Measurements from ENCODE around the gene INTS11.

DNA sequence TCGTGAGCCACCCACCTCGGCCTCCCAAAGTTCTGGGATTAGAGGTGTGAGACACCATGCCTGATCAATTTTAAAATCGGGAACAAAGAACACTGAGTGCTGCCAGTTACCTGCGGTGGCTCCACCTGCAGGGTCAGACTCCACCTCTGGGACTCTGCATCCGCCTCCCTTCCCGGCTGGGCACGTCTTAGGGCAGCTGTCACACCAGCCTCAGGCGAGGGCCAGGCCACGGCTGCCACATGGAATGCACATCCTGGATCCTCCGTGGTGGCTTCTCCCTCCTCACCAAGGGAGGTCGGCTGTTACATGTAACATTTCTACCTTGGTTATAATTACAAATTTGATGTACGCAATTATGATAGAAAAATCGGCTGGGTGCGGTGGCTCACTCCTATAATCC lies 39.8 kb upstream of the INTS11 start:
- TF ChIP-seq, protein P1, sequence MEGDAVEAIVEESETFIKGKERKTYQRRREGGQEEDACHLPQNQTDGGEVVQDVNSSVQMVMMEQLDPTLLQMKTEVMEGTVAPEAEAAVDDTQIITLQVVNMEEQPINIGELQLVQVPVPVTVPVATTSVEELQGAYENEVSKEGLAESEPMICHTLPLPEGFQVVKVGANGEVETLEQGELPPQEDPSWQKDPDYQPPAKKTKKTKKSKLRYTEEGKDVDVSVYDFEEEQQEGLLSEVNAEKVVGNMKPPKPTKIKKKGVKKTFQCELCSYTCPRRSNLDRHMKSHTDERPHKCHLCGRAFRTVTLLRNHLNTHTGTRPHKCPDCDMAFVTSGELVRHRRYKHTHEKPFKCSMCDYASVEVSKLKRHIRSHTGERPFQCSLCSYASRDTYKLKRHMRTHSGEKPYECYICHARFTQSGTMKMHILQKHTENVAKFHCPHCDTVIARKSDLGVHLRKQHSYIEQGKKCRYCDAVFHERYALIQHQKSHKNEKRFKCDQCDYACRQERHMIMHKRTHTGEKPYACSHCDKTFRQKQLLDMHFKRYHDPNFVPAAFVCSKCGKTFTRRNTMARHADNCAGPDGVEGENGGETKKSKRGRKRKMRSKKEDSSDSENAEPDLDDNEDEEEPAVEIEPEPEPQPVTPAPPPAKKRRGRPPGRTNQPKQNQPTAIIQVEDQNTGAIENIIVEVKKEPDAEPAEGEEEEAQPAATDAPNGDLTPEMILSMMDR (IDR thresholded peaks at IDR 0.05; ENCODE audit: control extremely low read depth in 1 of 3, insufficient read depth in 1 of 3, low read depth in 1 of 3, low read length in 3 of 3) = no peak
- TF ChIP-seq HDAC6 (IDR thresholded peaks at IDR 0.05; ENCODE audit: low read depth, low read length) (no peak), RAD21 (IDR thresholded peaks at IDR 0.05 in 1 of 2, conservative IDR thresholded peaks at IDR 0.05 in 1 of 2; ENCODE audit: low read depth in 2 of 2, low read length in 2 of 2) (no peak), CREB1 (IDR thresholded peaks at IDR 0.05) (no peak), SIN3A (conservative IDR thresholded peaks at IDR 0.05 in 1 of 2, IDR thresholded peaks at IDR 0.05 in 1 of 2; ENCODE audit: low read depth in 1 of 2, low read length in 2 of 2) (no peak), ZNF274 (IDR thresholded peaks at IDR 0.05; ENCODE audit: borderline replicate concordance, extremely low read depth, low read length) (no peak), EZH2 (IDR thresholded peaks at IDR 0.05; ENCODE audit: low read depth, low read length, severe bottlenecking) (no peak), SP2 (IDR thresholded peaks at IDR 0.05; ENCODE audit: low read length) (no peak), EP300 (IDR thresholded peaks at IDR 0.05; ENCODE audit: borderline replicate concordance in 1 of 2, low read depth in 2 of 2, low read length in 2 of 2) (no peak), POLR2A (IDR thresholded peaks at IDR 0.05; ENCODE audit: control extremely low read depth in 1 of 2, low read depth in 2 of 2, low read length in 2 of 2) (no peak), POLR2AphosphoS5 (IDR thresholded peaks at IDR 0.05; ENCODE audit: low read depth, low read length) (no peak), BRCA1 (IDR thresholded peaks at IDR 0.05; ENCODE audit: low read depth, low read length) (no peak)
- TF ChIP-seq, protein P2, sequence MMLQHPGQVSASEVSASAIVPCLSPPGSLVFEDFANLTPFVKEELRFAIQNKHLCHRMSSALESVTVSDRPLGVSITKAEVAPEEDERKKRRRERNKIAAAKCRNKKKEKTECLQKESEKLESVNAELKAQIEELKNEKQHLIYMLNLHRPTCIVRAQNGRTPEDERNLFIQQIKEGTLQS (IDR thresholded peaks at IDR 0.05; ENCODE audit: insufficient read depth, low read depth, low read length) = no peak
- TF ChIP-seq, protein P3, sequence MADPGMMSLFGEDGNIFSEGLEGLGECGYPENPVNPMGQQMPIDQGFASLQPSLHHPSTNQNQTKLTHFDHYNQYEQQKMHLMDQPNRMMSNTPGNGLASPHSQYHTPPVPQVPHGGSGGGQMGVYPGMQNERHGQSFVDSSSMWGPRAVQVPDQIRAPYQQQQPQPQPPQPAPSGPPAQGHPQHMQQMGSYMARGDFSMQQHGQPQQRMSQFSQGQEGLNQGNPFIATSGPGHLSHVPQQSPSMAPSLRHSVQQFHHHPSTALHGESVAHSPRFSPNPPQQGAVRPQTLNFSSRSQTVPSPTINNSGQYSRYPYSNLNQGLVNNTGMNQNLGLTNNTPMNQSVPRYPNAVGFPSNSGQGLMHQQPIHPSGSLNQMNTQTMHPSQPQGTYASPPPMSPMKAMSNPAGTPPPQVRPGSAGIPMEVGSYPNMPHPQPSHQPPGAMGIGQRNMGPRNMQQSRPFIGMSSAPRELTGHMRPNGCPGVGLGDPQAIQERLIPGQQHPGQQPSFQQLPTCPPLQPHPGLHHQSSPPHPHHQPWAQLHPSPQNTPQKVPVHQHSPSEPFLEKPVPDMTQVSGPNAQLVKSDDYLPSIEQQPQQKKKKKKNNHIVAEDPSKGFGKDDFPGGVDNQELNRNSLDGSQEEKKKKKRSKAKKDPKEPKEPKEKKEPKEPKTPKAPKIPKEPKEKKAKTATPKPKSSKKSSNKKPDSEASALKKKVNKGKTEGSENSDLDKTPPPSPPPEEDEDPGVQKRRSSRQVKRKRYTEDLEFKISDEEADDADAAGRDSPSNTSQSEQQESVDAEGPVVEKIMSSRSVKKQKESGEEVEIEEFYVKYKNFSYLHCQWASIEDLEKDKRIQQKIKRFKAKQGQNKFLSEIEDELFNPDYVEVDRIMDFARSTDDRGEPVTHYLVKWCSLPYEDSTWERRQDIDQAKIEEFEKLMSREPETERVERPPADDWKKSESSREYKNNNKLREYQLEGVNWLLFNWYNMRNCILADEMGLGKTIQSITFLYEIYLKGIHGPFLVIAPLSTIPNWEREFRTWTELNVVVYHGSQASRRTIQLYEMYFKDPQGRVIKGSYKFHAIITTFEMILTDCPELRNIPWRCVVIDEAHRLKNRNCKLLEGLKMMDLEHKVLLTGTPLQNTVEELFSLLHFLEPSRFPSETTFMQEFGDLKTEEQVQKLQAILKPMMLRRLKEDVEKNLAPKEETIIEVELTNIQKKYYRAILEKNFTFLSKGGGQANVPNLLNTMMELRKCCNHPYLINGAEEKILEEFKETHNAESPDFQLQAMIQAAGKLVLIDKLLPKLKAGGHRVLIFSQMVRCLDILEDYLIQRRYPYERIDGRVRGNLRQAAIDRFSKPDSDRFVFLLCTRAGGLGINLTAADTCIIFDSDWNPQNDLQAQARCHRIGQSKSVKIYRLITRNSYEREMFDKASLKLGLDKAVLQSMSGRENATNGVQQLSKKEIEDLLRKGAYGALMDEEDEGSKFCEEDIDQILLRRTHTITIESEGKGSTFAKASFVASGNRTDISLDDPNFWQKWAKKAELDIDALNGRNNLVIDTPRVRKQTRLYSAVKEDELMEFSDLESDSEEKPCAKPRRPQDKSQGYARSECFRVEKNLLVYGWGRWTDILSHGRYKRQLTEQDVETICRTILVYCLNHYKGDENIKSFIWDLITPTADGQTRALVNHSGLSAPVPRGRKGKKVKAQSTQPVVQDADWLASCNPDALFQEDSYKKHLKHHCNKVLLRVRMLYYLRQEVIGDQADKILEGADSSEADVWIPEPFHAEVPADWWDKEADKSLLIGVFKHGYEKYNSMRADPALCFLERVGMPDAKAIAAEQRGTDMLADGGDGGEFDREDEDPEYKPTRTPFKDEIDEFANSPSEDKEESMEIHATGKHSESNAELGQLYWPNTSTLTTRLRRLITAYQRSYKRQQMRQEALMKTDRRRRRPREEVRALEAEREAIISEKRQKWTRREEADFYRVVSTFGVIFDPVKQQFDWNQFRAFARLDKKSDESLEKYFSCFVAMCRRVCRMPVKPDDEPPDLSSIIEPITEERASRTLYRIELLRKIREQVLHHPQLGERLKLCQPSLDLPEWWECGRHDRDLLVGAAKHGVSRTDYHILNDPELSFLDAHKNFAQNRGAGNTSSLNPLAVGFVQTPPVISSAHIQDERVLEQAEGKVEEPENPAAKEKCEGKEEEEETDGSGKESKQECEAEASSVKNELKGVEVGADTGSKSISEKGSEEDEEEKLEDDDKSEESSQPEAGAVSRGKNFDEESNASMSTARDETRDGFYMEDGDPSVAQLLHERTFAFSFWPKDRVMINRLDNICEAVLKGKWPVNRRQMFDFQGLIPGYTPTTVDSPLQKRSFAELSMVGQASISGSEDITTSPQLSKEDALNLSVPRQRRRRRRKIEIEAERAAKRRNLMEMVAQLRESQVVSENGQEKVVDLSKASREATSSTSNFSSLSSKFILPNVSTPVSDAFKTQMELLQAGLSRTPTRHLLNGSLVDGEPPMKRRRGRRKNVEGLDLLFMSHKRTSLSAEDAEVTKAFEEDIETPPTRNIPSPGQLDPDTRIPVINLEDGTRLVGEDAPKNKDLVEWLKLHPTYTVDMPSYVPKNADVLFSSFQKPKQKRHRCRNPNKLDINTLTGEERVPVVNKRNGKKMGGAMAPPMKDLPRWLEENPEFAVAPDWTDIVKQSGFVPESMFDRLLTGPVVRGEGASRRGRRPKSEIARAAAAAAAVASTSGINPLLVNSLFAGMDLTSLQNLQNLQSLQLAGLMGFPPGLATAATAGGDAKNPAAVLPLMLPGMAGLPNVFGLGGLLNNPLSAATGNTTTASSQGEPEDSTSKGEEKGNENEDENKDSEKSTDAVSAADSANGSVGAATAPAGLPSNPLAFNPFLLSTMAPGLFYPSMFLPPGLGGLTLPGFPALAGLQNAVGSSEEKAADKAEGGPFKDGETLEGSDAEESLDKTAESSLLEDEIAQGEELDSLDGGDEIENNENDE (IDR thresholded peaks at IDR 0.05; ENCODE audit: insufficient replicate concordance, low read length) = no peak

Data from H1 (cell line).